Esophagus squamous epithelium (tissue), 4 donors: ENCODE results near the gene ARNT2.

ENCODE experiments used
- POLR2A ChIP-seq, 4 donors: fragments of 450-650 bp; IDR thresholded peaks; one replicate each; pipeline ENCODE4 v1.6.1; 2017; ENCODE audit warnings: antibody characterized with exemption in 4 of 4, mild to moderate bottlenecking in 4 of 4, moderate library complexity in 3 of 4
- TF ChIP-seq, protein P1 (sequence below), 6 experiments: fragments of 450-650 bp in 4 of 6; fragments of 200-600 bp in 2 of 6; sonication (generic) in 2 of 6; IDR thresholded peaks; one replicate each; pipeline ENCODE4 v1.5.1; 2016 to 2019; ENCODE audit warnings: antibody characterized with exemption in 6 of 6, mild to moderate bottlenecking in 4 of 6, moderate library complexity in 4 of 6

DNA sequence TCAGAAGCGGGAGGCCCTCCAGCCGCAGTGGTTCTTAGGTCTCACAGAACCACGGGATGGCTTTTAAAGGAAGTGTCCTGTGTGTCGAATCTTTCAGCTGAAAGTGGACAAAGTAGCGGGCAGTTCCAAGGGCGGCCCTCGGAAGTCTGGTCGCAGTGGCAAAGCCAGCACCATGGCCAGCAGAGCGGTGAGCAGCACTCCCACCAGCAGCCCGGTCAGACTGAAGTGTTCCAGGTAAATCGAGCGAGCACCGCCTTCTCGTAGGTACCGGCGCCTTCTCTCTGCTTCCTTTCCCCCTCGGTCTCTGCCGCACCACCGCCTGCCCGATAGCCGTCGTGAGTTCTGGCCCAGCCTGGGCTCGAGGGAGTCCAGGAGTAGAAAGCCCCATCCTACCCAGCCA, 187.3 kb downstream of the ARNT2 start:
- TF ChIP-seq, protein P1, sequence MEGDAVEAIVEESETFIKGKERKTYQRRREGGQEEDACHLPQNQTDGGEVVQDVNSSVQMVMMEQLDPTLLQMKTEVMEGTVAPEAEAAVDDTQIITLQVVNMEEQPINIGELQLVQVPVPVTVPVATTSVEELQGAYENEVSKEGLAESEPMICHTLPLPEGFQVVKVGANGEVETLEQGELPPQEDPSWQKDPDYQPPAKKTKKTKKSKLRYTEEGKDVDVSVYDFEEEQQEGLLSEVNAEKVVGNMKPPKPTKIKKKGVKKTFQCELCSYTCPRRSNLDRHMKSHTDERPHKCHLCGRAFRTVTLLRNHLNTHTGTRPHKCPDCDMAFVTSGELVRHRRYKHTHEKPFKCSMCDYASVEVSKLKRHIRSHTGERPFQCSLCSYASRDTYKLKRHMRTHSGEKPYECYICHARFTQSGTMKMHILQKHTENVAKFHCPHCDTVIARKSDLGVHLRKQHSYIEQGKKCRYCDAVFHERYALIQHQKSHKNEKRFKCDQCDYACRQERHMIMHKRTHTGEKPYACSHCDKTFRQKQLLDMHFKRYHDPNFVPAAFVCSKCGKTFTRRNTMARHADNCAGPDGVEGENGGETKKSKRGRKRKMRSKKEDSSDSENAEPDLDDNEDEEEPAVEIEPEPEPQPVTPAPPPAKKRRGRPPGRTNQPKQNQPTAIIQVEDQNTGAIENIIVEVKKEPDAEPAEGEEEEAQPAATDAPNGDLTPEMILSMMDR (IDR thresholded peaks at IDR 0.05), result no peak
- no peak for TF ChIP-seq POLR2A (IDR thresholded peaks at IDR 0.05)
